Measurements from ENCODE around the gene LRRC17. TPM values are rescaled to one million over a fixed set of nuclear protein-coding genes. Genes with fewer than 3 reads are reported as not detected.

Gene LRRC17
- total and polyA plus RNA-seq, 2 of the 4 experiments (the other 2 are of a cell fraction) = 250 to 280 TPM

- Histone ChIP-seq H2AK9ac (replicated peaks; ENCODE audit: low read depth, low read length, poor library complexity) (no peak overlapping the region), H2BK15ac (ENCODE audit: low read depth, low read length) (no peak overlapping the region), H3K79me1 (ENCODE audit: low read depth in 1 of 2, low read length in 2 of 2) (no peaks in the 10 kb centered on the region), H3K27ac (ENCODE audit: insufficient read depth, low read length) (no peak overlapping the region), H3K4ac (ENCODE audit: low read depth, low read length) (0 out of 2 replicates have a peak overlapping the region, but pooled peaks have one; percentile 15), H3K9me1 (ENCODE audit: insufficient read depth, low read length) (peaks cover 2% of the 10 kb centered on the region; the same call in 1 of the 2 replicates), H4K91ac (ENCODE audit: insufficient read depth, low read depth, low read length) (no peak overlapping the region), H3K9me3 (ENCODE audit: control insufficient read depth, insufficient read depth, low read length) (no peaks in the 10 kb centered on the region), H2BK20ac (ENCODE audit: low read depth, low read length) (peak overlapping the region; percentile 29), H3K36me3 (ENCODE audit: control insufficient read depth, insufficient read depth, low read length) (no peaks in the 10 kb centered on the region), H3K23ac (ENCODE audit: low read depth, low read length) (peak overlapping the region; percentile 38), H2AFZ (replicated peaks; ENCODE audit: low read length, poor library complexity) (no peak overlapping the region), H2AK5ac (ENCODE audit: low read depth, low read length) (no peak overlapping the region), H4K20me1 (ENCODE audit: insufficient read depth, low read length) (no peaks in the 10 kb centered on the region), H4K5ac (ENCODE audit: low read depth, low read length) (peak overlapping the region; percentile 48; the same call in 1 of the 2 replicates), H2BK5ac (ENCODE audit: low read depth, low read length, poor library complexity, severe bottlenecking) (no peak overlapping the region), H2BK120ac (ENCODE audit: low read depth, low read length) (peak overlapping the region; percentile 46; the same call in 1 of the 2 replicates), H4K8ac (ENCODE audit: low read depth in 2 of 2, low read length in 2 of 2) (no peak overlapping the region), H3K4me3 (ENCODE audit: insufficient read depth, low read depth, low read length) (no peak overlapping the region), H3K18ac (ENCODE audit: low read depth, low read length) (no peak overlapping the region; the same call in 1 of the 2 replicates), H3K27me3 (ENCODE audit: control insufficient read depth, insufficient read depth, low read length) (no peaks in the 10 kb centered on the region), H3K56ac (ENCODE audit: extremely low read depth, insufficient read depth, low read length) (no peak overlapping the region), H3K9ac (ENCODE audit: low read depth, low read length) (no peak overlapping the region), H3K4me2 (ENCODE audit: low read depth, low read length) (no peak overlapping the region), H3K4me1 (ENCODE audit: control insufficient read depth, insufficient read depth, low read length) (peaks cover 4% of the 10 kb centered on the region; the same call in 1 of the 2 replicates), H3K14ac (replicated peaks; ENCODE audit: low read depth, low read length) (peak overlapping the region; percentile 9; the same call in 1 of the 2 replicates)
- in situ Hi-C loops (cut with MboI; ENCODE audit: low sequenced_read_pairs) (no loop called here), intact Hi-C loops (cut with micrococcal nuclease) (no loop called here), dilution Hi-C loops (cut with HindIII; ENCODE audit: low sequenced_read_pairs, unreplicated experiment) (no loop called here)
- no peak for TF ChIP-seq RAD21 (IDR thresholded peaks at IDR 0.05; ENCODE audit: low read length)
- TF ChIP-seq MXI1 (IDR thresholded peaks at IDR 0.05; ENCODE audit: borderline replicate concordance, low read depth, low read length) = no peak
- TF ChIP-seq BHLHE40 (IDR thresholded peaks at IDR 0.05; ENCODE audit: low read depth, low read length) = no peak
- TF ChIP-seq SMC3 (IDR thresholded peaks at IDR 0.05; ENCODE audit: low read depth, low read length) = no peak
- TF ChIP-seq POLR2A (IDR thresholded peaks at IDR 0.05; ENCODE audit: low read depth, low read length) = no peak
- no peak for TF ChIP-seq RFX5 (IDR thresholded peaks at IDR 0.05; ENCODE audit: low read depth, low read length)
- TF ChIP-seq NFE2L2 (IDR thresholded peaks at IDR 0.05; ENCODE audit: low read depth, low read length) = no peak
- TF ChIP-seq CTCF (conservative IDR thresholded peaks at IDR 0.05; ENCODE audit: low read depth, low read length) = no peak
- no peak for TF ChIP-seq CEBPB (IDR thresholded peaks at IDR 0.05; ENCODE audit: low read depth, low read length)
- ATAC-seq (ENCODE audit: low read depth) (no peak), DNase-seq (no peak)
- POLR2A ChIA-PET (ENCODE audit: unreplicated experiment) = no interaction called here
- CTCF ChIA-PET = no interaction called here
- no TSS peak for BruUV-seq (replicated peaks)
Observed at GRCh38 chr7:102896585-102896984, 16.2 kb upstream of the LRRC17 start.

All from IMR-90 (cell line).